NCI-H2171 treated with DMSO at 0.1 percent for 48 hours (cell line): ENCODE data around the gene EMID1.

Experiments
- DNase-seq: peaks from one replicate; lab custom pipeline; 2025; lab: John Stamatoyannopoulos, UW

The EMID1 gene

DNA sequence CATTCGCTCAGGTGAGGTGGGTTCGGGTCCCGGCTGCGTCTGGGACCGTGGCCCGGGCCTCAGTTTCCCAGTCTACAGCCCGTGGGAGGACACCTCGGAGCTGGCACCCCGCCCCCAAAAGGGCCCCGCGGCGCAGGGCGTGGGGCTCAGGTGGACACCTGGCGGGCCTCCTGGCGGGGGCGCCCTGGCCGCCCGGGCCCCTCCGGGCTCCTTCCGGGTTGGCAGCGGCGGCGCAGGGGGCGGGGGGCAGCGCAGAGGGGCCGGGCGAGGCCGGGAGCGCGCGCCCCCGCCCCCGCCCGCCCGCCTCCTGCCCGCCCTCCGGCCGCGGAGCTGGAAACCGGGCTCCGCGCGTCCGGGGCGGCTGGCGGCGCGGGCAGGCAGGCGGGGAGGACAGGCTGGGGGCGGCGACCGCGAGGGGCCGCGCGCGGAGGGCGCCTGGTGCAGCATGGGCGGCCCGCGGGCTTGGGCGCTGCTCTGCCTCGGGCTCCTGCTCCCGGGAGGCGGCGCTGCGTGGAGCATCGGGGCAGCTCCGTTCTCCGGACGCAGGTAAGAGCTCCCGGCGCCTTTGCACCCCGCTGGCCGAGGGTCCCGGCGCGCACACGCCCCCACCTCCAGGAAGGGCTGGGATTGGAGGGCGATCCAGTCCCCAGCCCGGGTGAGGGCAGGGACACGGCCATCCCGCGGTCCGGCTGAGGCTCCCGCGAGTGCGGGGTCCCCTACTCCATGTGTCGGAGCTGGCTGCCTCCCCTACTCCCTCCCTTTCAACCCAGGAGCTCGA, at the start of gene EMID1:
Gene EMID1, plus strand, starts transcription at position 303 of the 778 bp plus-strand sequence. Its CDS starts 143 bp downstream, at position 446.
- DNase-seq: peak; percentile 55

DNA sequence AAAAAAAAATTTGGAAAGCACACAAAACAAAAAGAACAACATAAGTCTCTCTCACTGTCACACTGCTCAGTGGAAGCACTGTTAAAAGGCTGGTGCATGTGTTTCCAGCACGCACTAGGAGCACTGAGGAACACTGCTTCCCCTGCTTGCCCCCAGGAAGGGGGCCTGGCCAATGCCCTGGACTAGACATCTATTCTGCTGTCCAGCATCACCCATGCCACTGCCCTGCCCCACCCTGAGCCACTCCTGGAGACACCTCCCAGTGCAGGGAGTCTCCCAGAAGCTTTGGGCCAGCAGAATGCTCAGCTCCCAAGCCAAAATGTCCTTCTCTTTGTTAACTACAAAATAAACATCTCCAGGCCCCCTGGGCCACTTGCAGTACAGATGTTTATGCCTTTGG, 49.7 kb upstream of the EMID1 start:
- no peak for DNase-seq

GRCh38 chr22:29156507-29156906, 49.2 kb upstream of the EMID1 start:
- DNase-seq: no peak

DNA sequence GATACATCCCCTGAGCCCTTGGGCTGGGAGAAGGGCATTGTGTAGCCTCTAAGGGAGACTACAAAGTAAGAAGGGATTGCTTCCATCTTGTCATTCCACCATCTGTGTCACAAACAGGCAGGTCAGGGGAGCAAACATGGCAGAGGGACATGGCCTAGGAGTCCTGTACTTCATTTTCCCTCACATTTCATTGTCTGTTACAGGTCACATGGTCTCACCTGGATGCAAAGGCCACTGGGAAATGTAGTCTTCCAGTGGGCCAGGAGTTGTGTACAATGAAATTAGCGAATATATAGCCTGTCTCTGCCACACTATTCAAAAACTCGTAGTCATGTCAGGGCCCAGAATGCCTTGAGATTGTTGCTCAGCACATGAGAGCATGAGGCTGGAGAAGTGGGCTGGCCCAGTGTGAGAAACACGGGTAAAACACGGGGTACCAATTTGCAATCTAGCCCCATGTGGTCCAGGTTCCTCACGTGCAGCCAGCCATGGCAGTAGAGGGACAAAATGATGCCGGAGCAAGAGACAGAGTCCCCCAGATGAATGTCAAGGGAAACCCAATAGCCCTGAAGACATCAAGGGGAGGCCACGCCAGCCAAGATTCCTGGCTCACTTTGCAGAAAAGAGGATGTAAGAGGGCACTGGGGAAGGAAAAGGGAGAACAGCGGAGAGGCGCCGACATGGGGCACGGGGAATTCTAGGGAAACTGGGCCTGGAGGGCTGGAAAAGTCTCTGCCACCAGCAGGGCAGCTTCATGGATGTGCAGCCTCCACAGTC, 47.7 kb upstream of the EMID1 start:
- peak; percentile 54 for DNase-seq

DNA sequence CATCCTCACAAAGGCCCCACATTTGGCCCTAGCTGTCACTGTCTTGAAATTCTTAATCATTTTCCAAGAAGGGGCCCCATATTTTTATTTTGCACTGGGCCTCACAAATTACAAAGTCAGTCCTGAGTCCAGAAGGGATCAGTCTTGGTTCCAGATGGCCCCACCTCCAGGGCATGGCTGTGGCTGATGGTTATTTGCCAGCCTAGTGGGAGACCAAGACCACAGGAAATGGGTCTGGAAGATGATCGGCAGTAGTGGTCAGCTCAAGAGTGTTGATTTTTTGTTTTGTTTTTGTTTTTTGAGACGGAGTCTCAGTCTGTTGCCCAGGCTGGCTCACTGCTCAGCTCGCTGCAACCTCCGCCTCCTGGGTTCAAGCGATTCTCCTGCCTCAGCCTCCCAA, 47.1 kb upstream of the EMID1 start:
- no peak for DNase-seq

GRCh38 chr22:29163808-29164207, 41.9 kb upstream of the EMID1 start:
- no peak for DNase-seq

DNA sequence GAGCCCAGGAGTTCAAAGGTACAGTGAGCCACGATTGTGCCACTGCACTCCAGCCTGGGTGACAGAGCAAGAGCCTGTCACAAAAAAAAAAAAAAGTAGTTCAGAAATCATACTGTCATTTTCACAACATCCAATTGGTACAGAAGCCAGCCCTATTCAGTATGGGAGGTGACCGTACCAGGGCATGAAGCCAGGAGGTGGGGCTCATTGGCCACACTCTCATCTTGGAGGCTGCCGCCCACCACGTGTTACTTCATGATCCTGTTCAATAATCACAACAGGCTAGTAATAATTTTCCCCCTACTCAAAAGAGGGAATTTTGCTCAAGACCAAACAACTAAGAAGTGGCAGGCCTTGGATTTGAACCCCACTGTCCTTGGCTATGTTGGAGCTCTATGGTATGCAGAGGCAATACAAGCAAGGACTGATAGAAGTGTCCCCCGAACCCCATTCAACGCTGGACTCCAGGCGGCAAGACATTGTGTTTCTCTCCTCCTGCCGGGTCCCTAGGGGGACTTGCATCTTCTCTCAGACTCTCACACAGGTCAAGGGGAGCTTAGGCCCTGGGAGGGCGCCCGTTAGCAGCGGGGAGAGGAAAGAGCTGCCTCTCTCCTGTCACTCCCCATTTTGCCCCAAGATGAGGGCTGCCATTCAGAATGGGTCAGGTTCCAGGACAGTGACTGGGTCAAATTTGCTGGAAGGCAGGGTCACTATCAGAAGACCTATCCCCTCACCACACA, 40.2 kb upstream of the EMID1 start:
- DNase-seq: no peak

DNA sequence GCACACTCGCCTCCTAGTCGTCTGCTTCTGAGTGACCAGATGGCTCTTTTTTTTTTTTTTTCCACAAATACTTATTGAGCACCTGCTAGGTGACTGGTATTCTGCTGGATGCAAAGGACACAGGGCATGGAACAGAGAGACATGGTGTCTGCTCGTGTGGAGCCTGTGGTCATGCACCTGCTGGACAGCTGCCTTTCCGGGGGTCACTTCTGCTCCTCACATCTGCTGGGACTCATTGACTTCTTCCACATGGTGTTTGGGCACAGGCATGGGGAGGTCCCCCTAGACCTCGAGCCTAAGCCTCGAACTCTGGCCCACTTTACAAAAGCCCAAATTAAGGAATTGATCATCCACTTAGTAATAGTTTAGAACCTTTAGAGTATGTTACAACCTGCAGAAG, 39.5 kb upstream of the EMID1 start:
- DNase-seq: peak; percentile 27

GRCh38 chr22:29167032-29167911, 38.4 kb upstream of the EMID1 start:
- DNase-seq: no peak

DNA sequence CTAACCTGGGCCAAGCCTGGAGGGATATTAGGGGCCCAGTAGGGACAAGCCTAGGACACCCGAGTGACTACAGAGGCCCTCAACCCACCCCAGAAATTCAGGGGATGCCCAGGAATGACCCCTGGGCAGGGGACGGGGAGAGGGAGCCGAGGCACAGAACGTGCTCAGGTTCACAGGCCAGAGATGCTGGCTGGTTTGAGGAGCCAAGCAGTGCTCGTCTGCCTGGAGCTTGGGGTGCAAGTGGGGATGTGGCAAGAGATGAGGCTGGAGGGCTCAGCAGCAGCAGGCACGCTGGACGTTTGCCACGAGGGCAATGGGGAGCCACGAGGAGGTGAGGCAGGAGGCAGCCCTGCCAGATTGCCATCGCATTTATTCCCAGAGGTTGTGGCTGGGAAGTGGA, 34.0 kb upstream of the EMID1 start:
- no peak for DNase-seq

DNA sequence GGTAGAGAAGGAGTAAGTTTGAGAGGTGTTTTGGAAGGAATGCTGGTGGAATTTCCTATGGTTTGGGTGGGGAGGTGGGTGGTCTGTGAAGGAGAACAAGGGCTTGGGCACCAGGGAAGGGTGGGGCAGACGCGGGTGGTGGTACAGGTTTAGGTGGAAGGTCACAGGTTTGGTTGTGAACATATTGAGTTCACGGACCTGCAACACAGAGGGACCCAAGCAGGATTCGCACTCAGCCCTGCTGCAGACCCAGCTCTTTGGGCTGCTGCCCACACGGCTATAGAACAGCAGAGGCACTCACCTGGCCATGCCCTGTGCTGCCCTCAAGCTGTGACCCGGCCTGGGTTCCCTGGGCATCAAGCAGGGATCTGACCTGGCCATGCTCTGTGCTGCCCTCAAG, 33.5 kb upstream of the EMID1 start:
- no peak for DNase-seq

GRCh38 chr22:29175312-29175835, 30.3 kb upstream of the EMID1 start:
- no peak for DNase-seq

DNA sequence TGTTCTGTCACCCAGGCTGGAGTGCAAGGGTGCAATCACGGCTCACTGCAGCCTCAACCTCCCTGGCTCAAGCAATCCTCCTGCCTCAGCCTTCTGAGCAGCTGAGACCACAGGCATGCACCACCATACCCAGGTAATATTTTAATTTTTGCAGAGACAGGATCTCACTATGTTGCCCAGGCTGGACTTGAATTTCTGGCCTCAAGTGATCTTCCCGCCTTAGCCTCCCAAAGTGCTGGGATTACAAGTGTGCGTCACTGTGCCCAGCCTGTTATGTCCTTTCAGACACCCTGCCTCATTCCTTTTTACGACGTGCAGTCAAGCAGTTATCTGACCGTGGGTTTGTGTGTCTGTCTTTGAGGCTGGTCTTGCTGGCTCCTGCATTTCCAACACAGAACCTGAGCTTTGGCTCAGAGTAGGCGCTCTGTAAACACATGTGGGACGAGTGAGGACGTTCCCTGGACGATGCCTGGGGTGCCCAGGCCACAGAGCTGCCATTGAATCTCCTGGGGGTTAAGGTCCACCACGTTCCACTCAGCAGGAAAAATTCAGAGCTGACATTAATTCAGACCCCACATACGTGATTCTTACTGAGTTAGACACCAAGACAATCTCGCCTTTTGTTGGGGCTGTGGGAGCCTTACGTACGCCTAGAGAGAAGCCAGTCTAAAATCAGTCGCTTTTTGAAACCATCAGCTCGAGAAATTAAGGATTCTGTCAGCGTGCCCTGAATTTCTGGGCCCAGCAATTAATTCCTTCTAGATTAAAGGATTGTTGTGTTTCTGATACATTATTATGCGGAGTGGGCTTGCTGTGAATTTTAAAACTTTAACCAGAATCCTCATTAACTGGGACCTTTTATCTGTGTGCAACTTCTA, 21.5 kb upstream of the EMID1 start:
- DNase-seq: no peak

DNA sequence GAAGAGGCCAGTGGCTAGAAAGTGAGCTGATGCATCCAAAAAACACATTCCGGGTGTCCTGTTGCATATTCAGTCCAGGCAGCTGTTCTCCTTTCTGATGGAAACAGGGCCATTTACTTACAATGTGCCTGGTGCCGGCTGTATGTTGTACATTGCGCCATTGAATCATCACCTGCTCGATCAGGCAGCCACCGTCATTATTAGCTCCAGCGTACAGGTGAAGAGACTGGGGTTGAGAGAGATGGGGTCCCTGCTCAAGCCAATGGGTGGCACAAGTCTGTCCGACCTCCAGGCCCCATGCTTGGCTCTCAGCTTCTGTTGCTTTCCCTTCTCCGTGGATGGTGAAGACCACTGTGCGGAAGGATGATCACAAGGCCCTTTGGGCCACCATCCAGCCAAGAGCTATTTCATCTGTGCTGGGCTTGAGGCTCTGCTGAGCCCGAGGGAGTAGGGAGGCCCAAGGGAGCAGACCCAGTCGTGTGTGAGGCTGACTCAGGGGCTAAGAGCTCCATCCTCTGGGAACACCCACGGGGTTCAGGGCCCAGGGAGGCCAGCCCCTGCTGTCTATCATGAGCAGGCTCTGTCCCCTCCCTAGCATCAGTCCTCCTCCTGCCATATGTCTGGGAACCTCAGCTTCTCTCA, 20.7 kb upstream of the EMID1 start:
- no peak for DNase-seq

GRCh38 chr22:29186302-29186701, 19.4 kb upstream of the EMID1 start:
- DNase-seq: no peak

DNA sequence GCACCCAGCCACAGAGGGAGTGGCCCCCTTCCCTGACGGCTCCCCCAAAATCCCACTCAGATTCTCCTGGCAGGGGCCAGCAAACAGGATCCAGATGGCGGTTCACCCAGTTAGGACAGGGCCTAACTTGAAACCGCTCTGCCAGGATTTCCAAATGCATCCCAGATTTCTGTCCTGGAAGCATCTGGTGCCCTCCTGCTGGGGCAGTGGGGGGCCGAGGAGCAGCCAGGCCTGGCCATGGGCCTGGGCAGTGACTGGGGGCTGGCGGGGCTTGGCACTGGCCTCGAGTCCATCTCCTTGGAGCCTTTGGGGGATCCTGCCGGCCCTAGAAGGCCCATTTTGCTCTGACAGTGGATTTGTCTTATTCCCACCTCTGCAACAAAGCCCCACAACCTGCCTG, 17.9 kb upstream of the EMID1 start:
- DNase-seq: no peak

- DNase-seq: no peak
Measured at GRCh38 chr22:29190051-29190450, 15.6 kb upstream of the EMID1 start.

- DNase-seq: peak; percentile 78
Measured at GRCh38 chr22:29190918-29191317, 14.8 kb upstream of the EMID1 start.

GRCh38 chr22:29193021-29193420, 12.7 kb upstream of the EMID1 start:
- DNase-seq: no peak

DNA sequence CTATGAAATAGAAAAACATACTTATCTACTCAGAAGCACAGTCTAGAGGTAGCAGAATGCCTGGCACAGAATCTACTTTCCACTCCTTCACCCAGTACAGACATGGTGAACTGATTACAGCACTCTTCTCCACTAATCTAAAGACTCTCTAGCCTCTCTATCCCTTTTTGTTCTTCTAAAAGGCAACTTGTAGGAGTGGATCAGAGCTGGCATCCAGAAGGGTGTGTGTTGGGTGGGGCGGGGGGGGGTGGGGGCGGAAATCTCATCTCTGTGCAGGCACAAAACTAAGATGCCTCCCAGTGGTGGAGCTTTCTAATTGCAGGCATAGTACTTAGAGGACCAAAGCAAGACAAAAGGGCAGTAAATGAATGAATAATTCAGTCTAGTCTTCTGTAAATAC, 11.5 kb upstream of the EMID1 start:
- no peak for DNase-seq
